HG03575 (cell line): Measurements from ENCODE around the gene AJM1.
"Not testable (repeated sequence)": the region's sequence is repeated elsewhere in the genome, so short reads cannot be mapped to it uniquely, and the experiment has no call there.

Experiments used
- ATAC-seq: cut with Tn5 transposase; IDR thresholded peaks from one replicate; pipeline ENCODE4 v1.9.1; 2021; ENCODE audit not compliant: unreplicated experiment, insufficient number of reproducible peaks, low FRiP score; ENCODE audit errors: extremely low read depth

Gene AJM1

DNA sequence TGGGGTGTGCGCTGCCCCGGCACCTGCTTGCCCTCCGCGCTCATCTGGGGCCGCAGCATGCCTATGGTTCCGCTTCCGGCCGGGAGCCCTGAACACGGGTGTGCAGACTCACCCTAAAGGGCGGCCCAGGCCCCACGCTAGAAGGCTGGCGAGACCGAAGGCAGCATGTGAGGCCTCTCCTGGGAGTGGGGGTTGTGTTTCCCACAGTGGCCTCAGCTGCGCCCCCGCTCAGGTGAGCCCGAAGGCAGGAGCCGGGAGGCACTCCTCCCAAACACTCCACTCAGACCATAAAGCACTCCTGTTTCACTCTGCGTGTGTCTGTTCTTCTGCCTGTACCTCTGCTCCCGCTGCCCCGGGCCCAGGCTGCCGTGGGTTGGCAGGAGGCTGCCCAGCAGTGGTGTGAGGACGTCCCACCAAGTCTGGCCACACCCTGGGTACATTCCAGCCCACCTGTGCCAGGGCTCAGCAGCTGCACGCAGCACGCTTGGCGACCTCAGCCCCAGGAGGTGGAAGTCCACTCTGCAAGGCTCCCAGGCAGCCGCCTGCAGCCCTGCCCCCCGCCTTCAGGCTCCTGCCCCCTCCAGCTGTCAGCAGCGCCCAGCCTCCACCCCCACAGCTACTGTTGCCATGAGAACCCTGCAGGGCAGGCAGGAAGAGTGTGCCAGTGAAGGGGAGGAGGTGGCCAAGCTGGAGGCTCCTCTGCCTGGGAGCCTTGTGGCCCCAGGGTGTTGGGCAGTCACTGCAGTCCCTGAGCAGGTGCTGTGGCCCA is 1.2 kb upstream of the AJM1 start:
- ATAC-seq = no peak

DNA sequence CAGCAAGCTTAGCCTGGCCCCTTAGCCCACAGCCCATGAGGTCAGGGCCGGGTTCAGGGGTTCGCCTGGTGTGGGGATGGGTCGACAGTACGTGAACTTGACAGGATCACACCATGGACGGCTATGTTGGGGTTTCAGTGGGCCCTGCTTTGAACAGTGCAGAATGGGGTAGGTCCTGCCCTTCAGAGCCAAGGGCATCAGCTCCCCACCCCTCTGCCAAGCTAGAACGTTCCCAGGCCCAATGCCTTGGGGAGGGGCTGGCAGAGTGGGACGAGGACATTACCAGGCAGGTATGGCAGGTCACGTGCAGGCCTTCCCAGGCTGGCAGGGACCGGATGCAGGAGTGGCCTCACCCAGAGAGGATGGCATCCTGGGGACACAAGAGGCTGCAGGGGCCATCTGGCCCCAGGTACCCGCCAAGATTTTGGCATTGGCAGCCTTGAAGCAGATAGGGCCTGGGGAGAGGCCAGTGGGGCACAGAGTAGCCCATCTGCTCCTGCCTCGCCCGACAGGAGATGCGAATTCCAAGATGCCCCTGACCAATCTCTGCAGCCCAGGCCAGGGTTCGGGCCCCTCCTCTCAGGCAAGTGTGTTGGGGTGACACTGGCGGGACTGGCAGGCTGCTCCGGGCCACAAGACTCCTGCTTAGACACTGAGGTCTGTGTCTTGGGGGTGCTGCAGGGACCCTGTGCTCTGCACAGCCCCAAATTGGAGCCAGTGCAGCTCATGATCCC is 465 bp upstream of the AJM1 start:
- not testable (repeated sequence) for ATAC-seq

- not testable (repeated sequence) for ATAC-seq
Measured at GRCh38 chr9:136843159-136843800, 1.0 kb downstream of the AJM1 start.

GRCh38 chr9:136843801-136844740 is 1.8 kb downstream of the AJM1 start:
- not testable (repeated sequence) for ATAC-seq

DNA sequence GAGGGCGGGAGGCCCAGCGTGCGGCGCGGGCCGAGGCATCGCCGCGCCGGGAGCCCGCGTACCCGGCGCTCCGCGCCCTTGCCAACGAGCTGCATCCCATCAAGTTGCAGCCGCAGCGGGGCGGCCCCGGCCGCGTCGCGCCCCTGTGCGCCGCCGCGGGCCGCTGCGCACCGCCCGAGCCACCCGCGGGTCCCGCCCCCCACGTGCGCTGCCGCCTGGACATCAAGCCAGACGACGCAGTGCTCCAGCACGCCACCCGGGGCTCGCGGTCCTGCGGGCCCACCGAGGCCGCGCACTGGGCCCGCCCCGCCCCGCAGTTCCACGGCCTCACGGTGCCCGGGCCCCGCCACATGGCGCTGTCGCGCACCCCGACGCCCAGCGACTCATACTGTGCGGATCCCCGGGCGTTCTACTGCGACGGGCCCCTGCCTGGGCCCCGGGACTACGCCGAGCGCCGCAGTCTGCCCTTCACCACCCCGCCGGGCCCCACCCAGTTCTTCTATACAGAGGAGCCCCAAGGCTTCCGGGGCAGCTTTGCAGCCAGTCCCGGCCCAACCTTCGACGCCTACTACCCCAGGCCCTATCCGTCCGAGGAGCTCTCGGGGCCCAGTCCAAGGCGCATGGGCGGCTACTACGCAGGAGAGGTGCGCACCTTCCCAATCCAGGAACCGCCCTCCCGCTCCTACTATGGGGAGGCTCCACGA is 2.6 kb downstream of the AJM1 start:
- ATAC-seq = no peak

GRCh38 chr9:136845465-136846260 is 3.4 kb downstream of the AJM1 start:
- ATAC-seq = no peak

- no peak for ATAC-seq
Measured at GRCh38 chr9:136846376-136847087, 4.3 kb downstream of the AJM1 start.

DNA sequence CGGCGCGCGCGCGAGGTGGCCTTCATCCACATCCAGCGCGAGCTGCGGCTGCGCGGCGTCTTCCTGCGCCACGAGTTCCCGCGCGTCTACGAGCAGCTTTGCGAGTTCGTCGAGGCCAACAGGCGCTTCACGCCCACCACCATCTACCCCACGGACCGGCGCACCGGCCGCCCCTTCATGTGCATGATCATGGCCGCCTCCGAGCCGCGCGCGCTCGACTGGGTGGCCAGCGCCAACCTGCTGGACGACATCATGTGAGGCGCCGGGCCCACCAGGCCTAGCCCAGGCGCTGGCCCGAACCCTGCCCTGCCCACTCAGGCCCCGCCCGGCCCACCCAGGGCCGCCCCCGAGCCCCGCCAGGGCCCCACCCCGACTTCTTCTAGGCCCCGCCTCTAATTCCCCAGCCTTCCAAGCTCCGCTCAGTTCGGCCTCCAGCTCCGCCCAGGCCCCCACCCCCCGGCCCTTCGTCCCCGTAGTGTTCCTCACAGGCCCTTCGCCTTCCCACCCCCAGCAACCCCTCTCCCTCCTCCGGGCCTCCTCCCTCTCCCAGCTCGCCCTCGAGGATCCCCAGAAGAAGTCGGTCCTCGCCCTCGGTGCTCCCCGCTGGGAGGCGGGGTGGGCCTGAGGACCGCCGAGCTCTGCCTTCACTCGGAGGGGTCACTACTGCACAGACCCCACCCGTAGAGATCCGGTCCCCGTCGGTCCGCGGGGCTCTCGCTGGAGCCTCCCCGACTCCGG is 5.0 kb downstream of the AJM1 start:
- no peak for ATAC-seq

DNA sequence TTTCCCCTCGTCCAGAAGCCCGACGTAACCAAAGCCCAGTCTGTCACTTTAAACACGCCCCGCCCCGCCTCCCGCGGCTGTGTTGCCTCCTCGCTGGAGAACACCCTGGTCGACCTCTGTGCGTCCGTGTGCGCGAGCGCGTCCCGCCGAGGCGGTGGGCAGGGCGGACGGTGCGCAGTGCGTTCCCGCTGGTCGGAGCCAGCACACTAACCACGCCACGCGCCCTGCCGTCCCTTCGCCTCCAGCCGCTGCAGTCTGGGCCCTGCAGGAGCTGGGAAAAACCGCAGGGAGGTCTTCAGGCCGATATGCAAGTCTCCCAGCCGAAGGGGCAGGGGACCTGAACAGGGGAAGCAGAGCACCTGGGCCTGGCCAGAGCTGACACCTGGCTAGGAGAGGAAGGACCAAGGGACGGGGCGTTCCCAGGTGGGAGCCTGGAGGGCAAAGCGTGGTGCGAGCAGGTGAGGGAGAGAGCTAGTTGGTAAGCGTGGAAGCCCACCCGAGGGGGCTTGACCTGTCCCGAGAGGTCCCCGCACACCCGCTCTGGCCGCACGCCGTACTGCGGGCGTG is 5.6 kb downstream of the AJM1 start:
- ATAC-seq = no peak

DNA sequence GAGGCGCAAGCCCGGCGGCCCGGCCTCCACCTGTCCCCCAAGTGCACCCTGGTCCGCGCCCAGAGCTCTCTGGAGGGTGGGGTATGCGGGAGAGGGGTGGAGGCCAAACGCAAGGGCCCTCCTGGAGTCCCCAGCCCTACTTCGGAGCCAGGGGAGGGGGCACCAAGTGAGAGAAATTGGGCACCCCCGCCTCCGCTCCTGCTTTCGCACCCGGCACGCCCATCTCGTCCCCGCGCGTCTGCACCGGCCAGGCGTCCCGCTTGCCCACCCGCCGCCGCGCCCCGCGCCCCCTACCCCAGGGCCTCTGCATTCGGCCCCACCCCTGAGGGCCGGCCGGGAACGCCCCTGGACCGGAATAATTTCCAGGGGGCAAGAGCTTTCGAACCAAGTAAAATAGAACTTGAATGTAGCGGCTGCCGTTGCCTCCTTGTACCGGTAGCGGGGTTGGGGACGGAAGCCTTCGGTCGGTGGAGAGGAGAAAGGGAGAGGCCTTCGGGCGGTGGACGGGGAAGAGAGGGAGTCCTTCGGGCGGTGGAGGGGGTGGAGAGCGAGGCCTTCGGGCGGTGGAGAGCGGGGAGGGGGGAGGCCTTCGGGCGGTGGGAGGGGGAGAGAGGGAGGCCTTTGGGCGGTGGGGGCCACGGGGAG is 6.2 kb downstream of the AJM1 start:
- ATAC-seq = no peak

DNA sequence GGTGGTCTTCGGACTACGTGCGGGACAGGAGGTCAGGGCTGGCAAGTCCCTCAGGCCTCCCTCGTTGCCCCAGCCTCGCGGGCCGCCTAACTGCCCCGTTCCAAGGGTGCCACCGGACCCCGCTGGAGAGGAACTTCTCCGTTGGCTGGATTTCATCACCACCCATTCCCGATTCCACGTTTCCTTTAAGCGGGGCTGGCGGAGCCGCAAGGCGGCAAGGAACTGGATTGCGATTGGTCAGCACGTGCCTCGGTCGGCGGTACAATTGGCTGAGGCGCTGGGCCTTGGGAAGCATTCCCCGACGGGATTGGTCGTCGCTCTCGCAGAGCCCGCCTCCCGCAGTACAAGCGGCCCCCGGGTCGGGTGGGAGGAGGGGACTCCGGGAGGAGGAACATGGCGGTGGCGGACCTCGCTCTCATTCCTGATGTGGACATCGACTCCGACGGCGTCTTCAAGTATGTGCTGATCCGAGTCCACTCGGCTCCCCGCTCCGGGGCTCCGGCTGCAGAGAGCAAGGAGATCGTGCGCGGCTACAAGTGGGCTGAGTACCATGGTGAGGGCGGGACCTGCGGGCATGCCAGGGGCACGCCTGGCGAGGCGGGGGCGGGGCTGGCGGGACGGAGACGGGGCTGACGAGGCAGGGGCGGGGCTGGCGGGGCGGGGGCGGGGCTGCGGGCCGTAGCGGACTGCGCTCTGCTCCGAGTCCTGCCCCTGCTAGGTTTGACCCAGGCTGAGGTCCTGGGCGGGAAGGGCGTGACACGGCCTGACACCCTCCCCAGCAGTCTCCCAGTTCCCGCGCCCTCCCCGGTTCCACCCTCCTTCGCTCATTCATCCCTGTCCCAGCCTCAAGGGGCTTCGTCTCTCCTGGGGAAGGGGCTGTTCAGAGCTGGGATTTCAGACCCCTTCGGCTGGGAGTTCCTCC is 7.0 kb downstream of the AJM1 start, which contains the start of gene PHPT1:
TSS of gene PHPT1 (plus strand) at position 372 of the 922 bp plus-strand sequence. CDS start at position 394, 22 bp downstream.
- peak; percentile 41 for ATAC-seq

- ATAC-seq = no peak
Measured at GRCh38 chr9:136849960-136850865, 7.9 kb downstream of the AJM1 start.

- ATAC-seq = no peak
Measured at GRCh38 chr9:136850866-136851775, 8.8 kb downstream of the AJM1 start.
